Measurements from ENCODE around the gene ZNF181.

Gene ZNF181

GRCh38 chr19:34759218-34759917, 25.3 kb downstream of the ZNF181 start:
- no peak for DNase-seq

GRCh38 chr19:34766386-34766785, 32.3 kb downstream of the ZNF181 start:
- no peak for DNase-seq

GRCh38 chr19:34767951-34768350, 33.9 kb downstream of the ZNF181 start:
- no peak for DNase-seq

- DNase-seq: peak; percentile 87
These were observed 38.9 kb downstream of the ZNF181 start, which contains the start of gene ZNF599 for GRCh38 chr19:34772697-34773554. Gene ZNF599 (minus strand): TSS chr19:34773215. CDS start chr19:34772841, 374 bp downstream.

- no peak for DNase-seq
These were observed 39.5 kb downstream of the ZNF181 start for GRCh38 chr19:34773555-34773864.

- no peak for DNase-seq
These were observed 40.8 kb downstream of the ZNF181 start for GRCh38 chr19:34774857-34775256.

- no peak for DNase-seq
These were observed 44.3 kb downstream of the ZNF181 start for GRCh38 chr19:34778342-34778741.

GRCh38 chr19:34779652-34780051, 45.6 kb downstream of the ZNF181 start:
- no peak for DNase-seq

GRCh38 chr19:34786236-34786635, 52.2 kb downstream of the ZNF181 start:
- no peak for DNase-seq

- DNase-seq: no peak
These were observed 53.2 kb downstream of the ZNF181 start for GRCh38 chr19:34787059-34787824.

GRCh38 chr19:34788074-34788473, 54.0 kb downstream of the ZNF181 start:
- no peak for DNase-seq

GRCh38 chr19:34793565-34793964, 59.5 kb downstream of the ZNF181 start:
- no peak for DNase-seq

- DNase-seq: no peak
These were observed 60.3 kb downstream of the ZNF181 start for GRCh38 chr19:34794066-34794960.

Measured in activated CD4-positive, alpha-beta T cell treated with anti-CD3 and anti-CD28 coated beads, Interleukin-2, amount 50 U/mL, for 1 hour (primary cell).